ENCODE measurements around the gene PRKN.

DNA sequence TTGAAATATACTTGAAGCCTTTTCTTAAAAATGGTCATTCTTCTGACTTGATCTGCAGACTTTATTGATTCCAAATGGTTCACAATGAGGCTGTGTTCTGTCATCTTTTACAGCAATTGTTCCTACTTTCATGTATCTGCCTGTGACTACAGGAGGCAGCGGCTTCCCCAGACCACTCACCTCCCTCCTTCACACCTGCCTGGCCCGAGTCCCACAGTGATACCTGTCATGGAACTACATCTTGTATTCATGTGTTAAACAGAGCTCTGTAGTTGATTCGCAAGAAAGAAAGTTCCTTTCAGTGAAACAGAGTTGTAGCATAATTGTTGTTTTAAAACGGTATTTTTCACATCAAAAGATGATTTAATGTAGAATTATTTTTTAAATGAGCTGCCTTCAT is 780.2 kb downstream of the PRKN start:
- TF ChIP-seq POLR2A (IDR thresholded peaks at IDR 0.05), result no peak
- TF ChIP-seq, protein P1, sequence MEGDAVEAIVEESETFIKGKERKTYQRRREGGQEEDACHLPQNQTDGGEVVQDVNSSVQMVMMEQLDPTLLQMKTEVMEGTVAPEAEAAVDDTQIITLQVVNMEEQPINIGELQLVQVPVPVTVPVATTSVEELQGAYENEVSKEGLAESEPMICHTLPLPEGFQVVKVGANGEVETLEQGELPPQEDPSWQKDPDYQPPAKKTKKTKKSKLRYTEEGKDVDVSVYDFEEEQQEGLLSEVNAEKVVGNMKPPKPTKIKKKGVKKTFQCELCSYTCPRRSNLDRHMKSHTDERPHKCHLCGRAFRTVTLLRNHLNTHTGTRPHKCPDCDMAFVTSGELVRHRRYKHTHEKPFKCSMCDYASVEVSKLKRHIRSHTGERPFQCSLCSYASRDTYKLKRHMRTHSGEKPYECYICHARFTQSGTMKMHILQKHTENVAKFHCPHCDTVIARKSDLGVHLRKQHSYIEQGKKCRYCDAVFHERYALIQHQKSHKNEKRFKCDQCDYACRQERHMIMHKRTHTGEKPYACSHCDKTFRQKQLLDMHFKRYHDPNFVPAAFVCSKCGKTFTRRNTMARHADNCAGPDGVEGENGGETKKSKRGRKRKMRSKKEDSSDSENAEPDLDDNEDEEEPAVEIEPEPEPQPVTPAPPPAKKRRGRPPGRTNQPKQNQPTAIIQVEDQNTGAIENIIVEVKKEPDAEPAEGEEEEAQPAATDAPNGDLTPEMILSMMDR (IDR thresholded peaks at IDR 0.05), result no peak
